ENCODE results near the gene ITGA1.
"Not testable (repeated sequence)": the region's sequence is repeated elsewhere in the genome, so short reads cannot be mapped to it uniquely, and the experiment has no call there.

Gene ITGA1

GRCh38 chr5:52837068-52837467, 49.4 kb downstream of the ITGA1 start:
- no peak overlapping the region for H3K27ac ChIP-seq (ENCODE audit: low read length)
- H3K36me3 ChIP-seq (ENCODE audit: control insufficient read depth, low read depth, low read length) = no peaks in the 10 kb centered on the region

GRCh38 chr5:52837591-52838001, 49.9 kb downstream of the ITGA1 start:
- Histone ChIP-seq H3K36me3 (ENCODE audit: control insufficient read depth, low read depth, low read length) (no peaks in the 10 kb centered on the region), H3K4me3 (ENCODE audit: low read length) (no peak overlapping the region), H3K4me1 (ENCODE audit: control insufficient read depth, low read depth, low read length) (peaks cover 4% of the 10 kb centered on the region), H3K9me3 (ENCODE audit: control insufficient read depth, low read depth, low read length) (no peaks in the 10 kb centered on the region), H3K27ac (ENCODE audit: low read length) (no peak overlapping the region), H3K9ac (ENCODE audit: low read length) (no peak overlapping the region), H3K27me3 (ENCODE audit: control insufficient read depth, insufficient read depth, low read length) (no peaks in the 10 kb centered on the region)

More at GRCh38 chr5:52837068-52837467, 49.4 kb downstream of the ITGA1 start:
- Histone ChIP-seq H3K9me3 (ENCODE audit: control insufficient read depth, low read depth, low read length) (no peaks in the 10 kb centered on the region), H3K4me1 (ENCODE audit: control insufficient read depth, low read depth, low read length) (peaks cover 4% of the 10 kb centered on the region), H3K9ac (ENCODE audit: low read length) (no peak overlapping the region), H3K4me3 (ENCODE audit: low read length) (no peak overlapping the region), H3K27me3 (ENCODE audit: control insufficient read depth, insufficient read depth, low read length) (no peaks in the 10 kb centered on the region)

GRCh38 chr5:52838326-52839015, 50.8 kb downstream of the ITGA1 start:
- Histone ChIP-seq H3K4me1 (ENCODE audit: control insufficient read depth, low read depth, low read length) (peaks cover 4% of the 10 kb centered on the region), H3K27me3 (ENCODE audit: control insufficient read depth, insufficient read depth, low read length) (no peaks in the 10 kb centered on the region), H3K27ac (ENCODE audit: low read length) (no peak overlapping the region), H3K4me3 (ENCODE audit: low read length) (no peak overlapping the region), H3K9ac (ENCODE audit: low read length) (no peak overlapping the region), H3K9me3 (ENCODE audit: control insufficient read depth, low read depth, low read length) (no peaks in the 10 kb centered on the region), H3K36me3 (ENCODE audit: control insufficient read depth, low read depth, low read length) (no peaks in the 10 kb centered on the region)

- Histone ChIP-seq H3K4me1 (ENCODE audit: control insufficient read depth, low read depth, low read length) (peaks cover 4% of the 10 kb centered on the region), H3K4me3 (ENCODE audit: low read length) (no peak overlapping the region), H3K27me3 (ENCODE audit: control insufficient read depth, insufficient read depth, low read length) (no peaks in the 10 kb centered on the region), H3K27ac (ENCODE audit: low read length) (no peak overlapping the region), H3K36me3 (ENCODE audit: control insufficient read depth, low read depth, low read length) (no peaks in the 10 kb centered on the region), H3K9me3 (ENCODE audit: control insufficient read depth, low read depth, low read length) (no peaks in the 10 kb centered on the region), H3K9ac (ENCODE audit: low read length) (no peak overlapping the region)
These were observed 51.6 kb downstream of the ITGA1 start for GRCh38 chr5:52839285-52839684.

GRCh38 chr5:52840277-52841050, 52.7 kb downstream of the ITGA1 start:
- H3K4me3 ChIP-seq (ENCODE audit: low read length) = no peak overlapping the region

GRCh38 chr5:52841114-52841513, 53.4 kb downstream of the ITGA1 start:
- H3K4me3 ChIP-seq (ENCODE audit: low read length) = no peak overlapping the region
- H3K27ac ChIP-seq (ENCODE audit: low read length) = no peak overlapping the region
- peaks cover 4% of the 10 kb centered on the region for H3K4me1 ChIP-seq (ENCODE audit: control insufficient read depth, low read depth, low read length)
- no peaks in the 10 kb centered on the region for H3K36me3 ChIP-seq (ENCODE audit: control insufficient read depth, low read depth, low read length)
- no peaks in the 10 kb centered on the region for H3K27me3 ChIP-seq (ENCODE audit: control insufficient read depth, insufficient read depth, low read length)
- no peak overlapping the region for H3K9ac ChIP-seq (ENCODE audit: low read length)
- H3K9me3 ChIP-seq (ENCODE audit: control insufficient read depth, low read depth, low read length) = no peaks in the 10 kb centered on the region

More at GRCh38 chr5:52840277-52841050, 52.7 kb downstream of the ITGA1 start:
- peaks cover 4% of the 10 kb centered on the region for H3K4me1 ChIP-seq (ENCODE audit: control insufficient read depth, low read depth, low read length)
- no peak overlapping the region for H3K9ac ChIP-seq (ENCODE audit: low read length)
- H3K36me3 ChIP-seq (ENCODE audit: control insufficient read depth, low read depth, low read length) = no peaks in the 10 kb centered on the region
- H3K9me3 ChIP-seq (ENCODE audit: control insufficient read depth, low read depth, low read length) = no peaks in the 10 kb centered on the region
- H3K27ac ChIP-seq (ENCODE audit: low read length) = no peak overlapping the region
- no peaks in the 10 kb centered on the region for H3K27me3 ChIP-seq (ENCODE audit: control insufficient read depth, insufficient read depth, low read length)

- H3K27me3 ChIP-seq (ENCODE audit: control insufficient read depth, insufficient read depth, low read length) = no peaks in the 10 kb centered on the region
- no peak overlapping the region for H3K4me3 ChIP-seq (ENCODE audit: low read length)
- H3K27ac ChIP-seq (ENCODE audit: low read length) = no peak overlapping the region
- H3K36me3 ChIP-seq (ENCODE audit: control insufficient read depth, low read depth, low read length) = no peaks in the 10 kb centered on the region
- H3K4me1 ChIP-seq (ENCODE audit: control insufficient read depth, low read depth, low read length) = peaks cover 4% of the 10 kb centered on the region
- H3K9me3 ChIP-seq (ENCODE audit: control insufficient read depth, low read depth, low read length) = no peaks in the 10 kb centered on the region
- no peak overlapping the region for H3K9ac ChIP-seq (ENCODE audit: low read length)
These were observed 54.4 kb downstream of the ITGA1 start for GRCh38 chr5:52842111-52842510.

GRCh38 chr5:52844885-52845284, 57.2 kb downstream of the ITGA1 start:
- Histone ChIP-seq H3K27ac (ENCODE audit: low read length) (no peak overlapping the region), H3K4me1 (ENCODE audit: control insufficient read depth, low read depth, low read length) (peaks cover 4% of the 10 kb centered on the region), H3K27me3 (ENCODE audit: control insufficient read depth, insufficient read depth, low read length) (no peaks in the 10 kb centered on the region), H3K9ac (ENCODE audit: low read length) (no peak overlapping the region), H3K36me3 (ENCODE audit: control insufficient read depth, low read depth, low read length) (no peaks in the 10 kb centered on the region), H3K4me3 (ENCODE audit: low read length) (no peak overlapping the region), H3K9me3 (ENCODE audit: control insufficient read depth, low read depth, low read length) (no peaks in the 10 kb centered on the region)

GRCh38 chr5:52846182-52846842, 58.6 kb downstream of the ITGA1 start:
- no peaks in the 10 kb centered on the region for H3K27me3 ChIP-seq (ENCODE audit: control insufficient read depth, insufficient read depth, low read length)
- H3K4me1 ChIP-seq (ENCODE audit: control insufficient read depth, low read depth, low read length) = no peaks in the 10 kb centered on the region
- H3K27ac ChIP-seq (ENCODE audit: low read length) = no peak overlapping the region
- no peaks in the 10 kb centered on the region for H3K36me3 ChIP-seq (ENCODE audit: control insufficient read depth, low read depth, low read length)
- H3K4me3 ChIP-seq (ENCODE audit: low read length) = no peak overlapping the region
- H3K9me3 ChIP-seq (ENCODE audit: control insufficient read depth, low read depth, low read length) = no peaks in the 10 kb centered on the region
- no peak overlapping the region for H3K9ac ChIP-seq (ENCODE audit: low read length)

- not testable (repeated sequence) for H3K27me3 ChIP-seq (ENCODE audit: control insufficient read depth, insufficient read depth, low read length); H3K4me1 ChIP-seq (ENCODE audit: control insufficient read depth, low read depth, low read length); H3K4me3 ChIP-seq (ENCODE audit: low read length); H3K9me3 ChIP-seq (ENCODE audit: control insufficient read depth, low read depth, low read length); H3K36me3 ChIP-seq (ENCODE audit: control insufficient read depth, low read depth, low read length); H3K27ac ChIP-seq (ENCODE audit: low read length); H3K9ac ChIP-seq (ENCODE audit: low read length)
These were observed 61.0 kb downstream of the ITGA1 start for GRCh38 chr5:52848688-52849087.

GRCh38 chr5:52849544-52849943, 61.8 kb downstream of the ITGA1 start:
- Histone ChIP-seq H3K9ac (ENCODE audit: low read length) (no peak overlapping the region), H3K27ac (ENCODE audit: low read length) (no peak overlapping the region), H3K4me3 (ENCODE audit: low read length) (no peak overlapping the region), H3K27me3 (ENCODE audit: control insufficient read depth, insufficient read depth, low read length) (no peaks in the 10 kb centered on the region), H3K4me1 (ENCODE audit: control insufficient read depth, low read depth, low read length) (no peaks in the 10 kb centered on the region), H3K9me3 (ENCODE audit: control insufficient read depth, low read depth, low read length) (no peaks in the 10 kb centered on the region), H3K36me3 (ENCODE audit: control insufficient read depth, low read depth, low read length) (no peaks in the 10 kb centered on the region)
